Vagina (tissue), 2 donors: ENCODE results near the gene VANGL2.

ENCODE experiments used
- POLR2A ChIP-seq, 2 donors: fragments of 450-650 bp; IDR thresholded peaks; one replicate each; pipeline ENCODE4 v1.6.1; 2017; ENCODE audit warnings: antibody characterized with exemption in 2 of 2, mild to moderate bottlenecking in 2 of 2, moderate library complexity in 2 of 2
- POLR2AphosphoS5 ChIP-seq, 2 donors: sonication (generic); formaldehyde crosslinking; IDR thresholded peaks; one replicate each; pipeline ENCODE4 v1.9.0; 2017; ENCODE audit warnings: antibody characterized with exemption in 2 of 2, mild to moderate bottlenecking in 2 of 2, low read depth in 1 of 2; ENCODE audit not compliant: insufficient read depth in 1 of 2

GRCh38 chr1:160402001-160402795, 1.8 kb downstream of the VANGL2 start:
- no peak for TF ChIP-seq POLR2A (IDR thresholded peaks at IDR 0.05)
- no peak for TF ChIP-seq POLR2AphosphoS5 (IDR thresholded peaks at IDR 0.05; ENCODE audit: insufficient read depth in 1 of 2, low read depth in 1 of 2)
